ENCODE results near the gene EHD3. TPM values are rescaled to one million over a fixed set of nuclear protein-coding genes. Genes with fewer than 3 reads are reported as not detected.

Gene EHD3
- total and polyA plus RNA-seq, 3 donors from 2014 or later: 3.5 to 5.1 (median 4.5) TPM

GRCh38 chr2:31258351-31258750, 24.4 kb downstream of the EHD3 start:
- Histone ChIP-seq H3K9me3 (no peaks in the 10 kb centered on the region), H3K27me3 (no peaks in the 10 kb centered on the region), H3K4me1 (no peaks in the 10 kb centered on the region), H3K27ac (no peak overlapping the region), H3K4me3 (no peak overlapping the region), H3K36me3 (ENCODE audit: low read depth, missing control alignments) (no peaks in the 10 kb centered on the region)
- DNase-seq: no peak
- 81 to 88% methylated on average over 5 of the region's 5 CpGs for WGBS, 2 donors
- TF ChIP-seq POLR2A (IDR thresholded peaks at IDR 0.05) (no peak), CTCF (IDR thresholded peaks at IDR 0.05) (no peak)
- intact Hi-C loops (cut with DNase I; ENCODE audit: low total_unique reads): no loop called here

GRCh38 chr2:31259075-31259474, 25.1 kb downstream of the EHD3 start:
- TF ChIP-seq POLR2A (IDR thresholded peaks at IDR 0.05): no peak
- 93 to 98% methylated on average over 3 of the region's 3 CpGs for WGBS, 2 donors
- no peaks in the 10 kb centered on the region for H3K4me1 ChIP-seq
- no peak for DNase-seq
- intact Hi-C loops (cut with DNase I; ENCODE audit: low total_unique reads): no loop called here
- H3K27ac ChIP-seq: no peak overlapping the region
- no peak overlapping the region for H3K4me3 ChIP-seq
- H3K36me3 ChIP-seq (ENCODE audit: low read depth, missing control alignments): no peaks in the 10 kb centered on the region
- no peaks in the 10 kb centered on the region for H3K27me3 ChIP-seq
- no peaks in the 10 kb centered on the region for H3K9me3 ChIP-seq

GRCh38 chr2:31260870-31261269, 26.9 kb downstream of the EHD3 start:
- no peak for DNase-seq
- Histone ChIP-seq H3K4me3 (no peak overlapping the region), H3K36me3 (ENCODE audit: low read depth, missing control alignments) (no peaks in the 10 kb centered on the region), H3K27me3 (no peaks in the 10 kb centered on the region), H3K4me1 (no peaks in the 10 kb centered on the region), H3K27ac (no peak overlapping the region), H3K9me3 (no peaks in the 10 kb centered on the region)
- WGBS, 2 donors: 92% methylated on average over 4 of the region's 4 CpGs; no CpG with 5 or more reads in 1 of the 2 donors
- TF ChIP-seq POLR2A (IDR thresholded peaks at IDR 0.05): no peak
- no peak for TF ChIP-seq CTCF (IDR thresholded peaks at IDR 0.05)
- intact Hi-C loops (cut with DNase I; ENCODE audit: low total_unique reads): no loop called here

GRCh38 chr2:31263636-31264190, 29.8 kb downstream of the EHD3 start:
- TF ChIP-seq POLR2A (IDR thresholded peaks at IDR 0.05) (no peak), CTCF (IDR thresholded peaks at IDR 0.05) (no peak)
- Histone ChIP-seq H3K36me3 (ENCODE audit: low read depth, missing control alignments) (no peaks in the 10 kb centered on the region), H3K27me3 (no peaks in the 10 kb centered on the region), H3K4me1 (no peaks in the 10 kb centered on the region), H3K4me3 (no peak overlapping the region), H3K27ac (no peak overlapping the region), H3K9me3 (no peaks in the 10 kb centered on the region)
- 84 to 95% methylated on average over 3 of the region's 3 CpGs for WGBS, 2 donors
- DNase-seq: no peak
- intact Hi-C loops (cut with DNase I; ENCODE audit: low total_unique reads): no loop called here

GRCh38 chr2:31265234-31265633, 31.3 kb downstream of the EHD3 start:
- no peaks in the 10 kb centered on the region for H3K9me3 ChIP-seq
- TF ChIP-seq POLR2A (IDR thresholded peaks at IDR 0.05): no peak
- no peak for TF ChIP-seq CTCF (IDR thresholded peaks at IDR 0.05)
- no peak overlapping the region for H3K4me3 ChIP-seq
- no peaks in the 10 kb centered on the region for H3K36me3 ChIP-seq (ENCODE audit: low read depth, missing control alignments)
- DNase-seq: no peak
- H3K27me3 ChIP-seq: no peaks in the 10 kb centered on the region
- 93 to 95% methylated on average over 6 of the region's 6 CpGs for WGBS, 2 donors
- intact Hi-C loops (cut with DNase I; ENCODE audit: low total_unique reads): no loop called here
- no peak overlapping the region for H3K27ac ChIP-seq
- no peaks in the 10 kb centered on the region for H3K4me1 ChIP-seq

All from testis (tissue), 3 donors.